ENCODE measurements around the gene CAPN9. TPM values are rescaled to one million over a fixed set of nuclear protein-coding genes. Genes with fewer than 3 reads are reported as not detected.

CAPN9 gene
- total RNA-seq, 1 experiment from 2014 or later, result 0.12 TPM

GRCh38 chr1:230770317-230770716 is 23.1 kb downstream of the CAPN9 start:
- DNase-seq (ENCODE audit: low read depth), result no peak

GRCh38 chr1:230771773-230772354 is 24.7 kb downstream of the CAPN9 start:
- DNase-seq (ENCODE audit: low read depth), result no peak

GRCh38 chr1:230772457-230773395 is 25.5 kb downstream of the CAPN9 start:
- peak; percentile 69 for DNase-seq (ENCODE audit: low read depth)

GRCh38 chr1:230773396-230774033 is 26.3 kb downstream of the CAPN9 start:
- no peak for DNase-seq (ENCODE audit: low read depth)

- peak; percentile 21 for DNase-seq (ENCODE audit: low read depth)
Observed at GRCh38 chr1:230778916-230779590, 31.9 kb downstream of the CAPN9 start.

- no peak for DNase-seq (ENCODE audit: low read depth)
Observed at GRCh38 chr1:230781131-230781530, 33.9 kb downstream of the CAPN9 start.

GRCh38 chr1:230781594-230781993 is 34.4 kb downstream of the CAPN9 start:
- DNase-seq (ENCODE audit: low read depth), result peak; percentile 40

GRCh38 chr1:230784163-230784562 is 37.0 kb downstream of the CAPN9 start:
- DNase-seq (ENCODE audit: low read depth), result no peak

- DNase-seq (ENCODE audit: low read depth), result no peak
Observed at GRCh38 chr1:230785636-230786384, 38.6 kb downstream of the CAPN9 start.

GRCh38 chr1:230786385-230786753 is 39.2 kb downstream of the CAPN9 start:
- no peak for DNase-seq (ENCODE audit: low read depth)

- no peak for DNase-seq (ENCODE audit: low read depth)
Observed at GRCh38 chr1:230787471-230787870, 40.3 kb downstream of the CAPN9 start.

GRCh38 chr1:230788561-230789275 is 41.5 kb downstream of the CAPN9 start:
- DNase-seq (ENCODE audit: low read depth), result no peak

- DNase-seq (ENCODE audit: low read depth), result no peak
Observed at GRCh38 chr1:230790026-230790425, 42.8 kb downstream of the CAPN9 start.

- no peak for DNase-seq (ENCODE audit: low read depth)
Observed at GRCh38 chr1:230791986-230792564, 44.9 kb downstream of the CAPN9 start.

GRCh38 chr1:230792691-230793462 is 45.7 kb downstream of the CAPN9 start:
- no peak for DNase-seq (ENCODE audit: low read depth)

- no peak for DNase-seq (ENCODE audit: low read depth)
Observed at GRCh38 chr1:230793463-230793745, 46.2 kb downstream of the CAPN9 start.

GRCh38 chr1:230794431-230794830 is 47.2 kb downstream of the CAPN9 start:
- DNase-seq (ENCODE audit: low read depth), result peak; percentile 46

GRCh38 chr1:230794871-230795605 is 47.9 kb downstream of the CAPN9 start:
- no peak for DNase-seq (ENCODE audit: low read depth)

- DNase-seq (ENCODE audit: low read depth), result no peak
Observed at GRCh38 chr1:230796626-230797025, 49.4 kb downstream of the CAPN9 start.

Measured in RPMI7951 (cell line).